H1 (cell line): ENCODE data around the gene ENO3. TPM values are rescaled to one million over a fixed set of nuclear protein-coding genes. Genes with fewer than 3 reads are reported as not detected.
A peak's percentile ranks its signal among the peaks of the same experiment; 100 is the strongest.

ENCODE experiments used
- JUND ChIP-seq: IDR thresholded peaks from 2 replicates; pipeline ENCODE4 v1.6.1; 2011; ENCODE audit warnings: mild to moderate bottlenecking, improper control_type of control experiment, low read length
- POLR2A ChIP-seq, 2 experiments: IDR thresholded peaks; 1 replicate in 1 of 2; 2 replicates in 1 of 2; pipeline ENCODE4 v1.6.1; 2011; ENCODE audit warnings: low read depth in 2 of 2, low read length in 2 of 2, mild to moderate bottlenecking in 2 of 2; ENCODE audit errors: control extremely low read depth in 1 of 2
- polyA plus RNA-seq, 7 experiments: library from polyadenylated mRNA; depleted of rRNA in 3 of 7; stranded (reverse) in 5 of 7; unstranded in 2 of 7; fragments of >200 nt in 5 of 7; fragments of 200-250 nt in 2 of 7; gene quantifications; 1 replicate in 5 of 7; 2 replicates in 1 of 7; 4 replicates in 1 of 7; pipeline versions ENCODE4 v1.2.1 to v1.2.3, GENCODE V29; 2011 to 2013; ENCODE audit warnings: missing spikeins in 2 of 7, mixed read lengths in 2 of 7
- total RNA-seq: library from RNA; stranded (reverse); fragmentation: NEBNext Ultra II Directional; extraction: Animal tissue kit (Norgen Biotek cat#: 25700); gene quantifications from 2 replicates; pipeline ENCODE4 v1.2.1, GENCODE V29; 2021
- TF ChIP-seq, protein P1 (sequence below): fragments of 300-600 bp; sonication (generic); IDR thresholded peaks from 2 replicates; pipeline ENCODE4 v1.7.1; 2012; ENCODE audit warnings: low read length, moderate library complexity, mild to moderate bottlenecking, inconsistent platforms; ENCODE audit not compliant: insufficient replicate concordance

ENO3 gene
- total and polyA plus RNA-seq, 2 of the 8 experiments (the other 6 are each of a cell fraction or from before 2014, with no cell fraction given), result 25.0 to 25.7 TPM

DNA sequence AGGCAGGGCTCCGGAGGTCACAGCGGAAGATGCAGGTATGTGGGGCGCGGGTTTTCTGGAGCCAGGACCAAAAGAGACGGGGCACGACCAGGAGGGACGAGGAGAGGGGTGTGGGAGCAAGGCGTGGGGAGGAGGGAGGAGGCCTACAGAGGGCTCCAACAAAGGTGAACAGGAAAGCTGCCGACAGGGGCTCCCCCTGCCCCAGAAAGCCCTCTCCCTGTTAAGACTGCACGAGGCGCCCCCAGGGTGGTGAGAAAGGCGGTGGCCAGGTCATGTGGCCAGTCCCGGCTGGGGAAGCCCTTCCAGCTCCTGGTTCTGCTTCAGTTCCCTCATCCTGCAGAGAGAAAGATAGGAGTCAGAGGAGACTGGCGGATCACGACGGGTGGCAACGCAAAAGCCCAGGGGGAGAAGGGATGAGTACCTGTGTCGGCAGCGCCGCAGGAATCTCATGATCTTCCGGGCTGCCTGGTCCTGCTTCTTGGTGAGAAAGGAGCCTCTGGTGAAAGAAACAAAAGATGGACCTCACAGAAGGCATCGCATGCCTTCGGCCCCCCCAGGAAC is 17.6 kb downstream of the ENO3 start (continued):
- TF ChIP-seq, protein P1, sequence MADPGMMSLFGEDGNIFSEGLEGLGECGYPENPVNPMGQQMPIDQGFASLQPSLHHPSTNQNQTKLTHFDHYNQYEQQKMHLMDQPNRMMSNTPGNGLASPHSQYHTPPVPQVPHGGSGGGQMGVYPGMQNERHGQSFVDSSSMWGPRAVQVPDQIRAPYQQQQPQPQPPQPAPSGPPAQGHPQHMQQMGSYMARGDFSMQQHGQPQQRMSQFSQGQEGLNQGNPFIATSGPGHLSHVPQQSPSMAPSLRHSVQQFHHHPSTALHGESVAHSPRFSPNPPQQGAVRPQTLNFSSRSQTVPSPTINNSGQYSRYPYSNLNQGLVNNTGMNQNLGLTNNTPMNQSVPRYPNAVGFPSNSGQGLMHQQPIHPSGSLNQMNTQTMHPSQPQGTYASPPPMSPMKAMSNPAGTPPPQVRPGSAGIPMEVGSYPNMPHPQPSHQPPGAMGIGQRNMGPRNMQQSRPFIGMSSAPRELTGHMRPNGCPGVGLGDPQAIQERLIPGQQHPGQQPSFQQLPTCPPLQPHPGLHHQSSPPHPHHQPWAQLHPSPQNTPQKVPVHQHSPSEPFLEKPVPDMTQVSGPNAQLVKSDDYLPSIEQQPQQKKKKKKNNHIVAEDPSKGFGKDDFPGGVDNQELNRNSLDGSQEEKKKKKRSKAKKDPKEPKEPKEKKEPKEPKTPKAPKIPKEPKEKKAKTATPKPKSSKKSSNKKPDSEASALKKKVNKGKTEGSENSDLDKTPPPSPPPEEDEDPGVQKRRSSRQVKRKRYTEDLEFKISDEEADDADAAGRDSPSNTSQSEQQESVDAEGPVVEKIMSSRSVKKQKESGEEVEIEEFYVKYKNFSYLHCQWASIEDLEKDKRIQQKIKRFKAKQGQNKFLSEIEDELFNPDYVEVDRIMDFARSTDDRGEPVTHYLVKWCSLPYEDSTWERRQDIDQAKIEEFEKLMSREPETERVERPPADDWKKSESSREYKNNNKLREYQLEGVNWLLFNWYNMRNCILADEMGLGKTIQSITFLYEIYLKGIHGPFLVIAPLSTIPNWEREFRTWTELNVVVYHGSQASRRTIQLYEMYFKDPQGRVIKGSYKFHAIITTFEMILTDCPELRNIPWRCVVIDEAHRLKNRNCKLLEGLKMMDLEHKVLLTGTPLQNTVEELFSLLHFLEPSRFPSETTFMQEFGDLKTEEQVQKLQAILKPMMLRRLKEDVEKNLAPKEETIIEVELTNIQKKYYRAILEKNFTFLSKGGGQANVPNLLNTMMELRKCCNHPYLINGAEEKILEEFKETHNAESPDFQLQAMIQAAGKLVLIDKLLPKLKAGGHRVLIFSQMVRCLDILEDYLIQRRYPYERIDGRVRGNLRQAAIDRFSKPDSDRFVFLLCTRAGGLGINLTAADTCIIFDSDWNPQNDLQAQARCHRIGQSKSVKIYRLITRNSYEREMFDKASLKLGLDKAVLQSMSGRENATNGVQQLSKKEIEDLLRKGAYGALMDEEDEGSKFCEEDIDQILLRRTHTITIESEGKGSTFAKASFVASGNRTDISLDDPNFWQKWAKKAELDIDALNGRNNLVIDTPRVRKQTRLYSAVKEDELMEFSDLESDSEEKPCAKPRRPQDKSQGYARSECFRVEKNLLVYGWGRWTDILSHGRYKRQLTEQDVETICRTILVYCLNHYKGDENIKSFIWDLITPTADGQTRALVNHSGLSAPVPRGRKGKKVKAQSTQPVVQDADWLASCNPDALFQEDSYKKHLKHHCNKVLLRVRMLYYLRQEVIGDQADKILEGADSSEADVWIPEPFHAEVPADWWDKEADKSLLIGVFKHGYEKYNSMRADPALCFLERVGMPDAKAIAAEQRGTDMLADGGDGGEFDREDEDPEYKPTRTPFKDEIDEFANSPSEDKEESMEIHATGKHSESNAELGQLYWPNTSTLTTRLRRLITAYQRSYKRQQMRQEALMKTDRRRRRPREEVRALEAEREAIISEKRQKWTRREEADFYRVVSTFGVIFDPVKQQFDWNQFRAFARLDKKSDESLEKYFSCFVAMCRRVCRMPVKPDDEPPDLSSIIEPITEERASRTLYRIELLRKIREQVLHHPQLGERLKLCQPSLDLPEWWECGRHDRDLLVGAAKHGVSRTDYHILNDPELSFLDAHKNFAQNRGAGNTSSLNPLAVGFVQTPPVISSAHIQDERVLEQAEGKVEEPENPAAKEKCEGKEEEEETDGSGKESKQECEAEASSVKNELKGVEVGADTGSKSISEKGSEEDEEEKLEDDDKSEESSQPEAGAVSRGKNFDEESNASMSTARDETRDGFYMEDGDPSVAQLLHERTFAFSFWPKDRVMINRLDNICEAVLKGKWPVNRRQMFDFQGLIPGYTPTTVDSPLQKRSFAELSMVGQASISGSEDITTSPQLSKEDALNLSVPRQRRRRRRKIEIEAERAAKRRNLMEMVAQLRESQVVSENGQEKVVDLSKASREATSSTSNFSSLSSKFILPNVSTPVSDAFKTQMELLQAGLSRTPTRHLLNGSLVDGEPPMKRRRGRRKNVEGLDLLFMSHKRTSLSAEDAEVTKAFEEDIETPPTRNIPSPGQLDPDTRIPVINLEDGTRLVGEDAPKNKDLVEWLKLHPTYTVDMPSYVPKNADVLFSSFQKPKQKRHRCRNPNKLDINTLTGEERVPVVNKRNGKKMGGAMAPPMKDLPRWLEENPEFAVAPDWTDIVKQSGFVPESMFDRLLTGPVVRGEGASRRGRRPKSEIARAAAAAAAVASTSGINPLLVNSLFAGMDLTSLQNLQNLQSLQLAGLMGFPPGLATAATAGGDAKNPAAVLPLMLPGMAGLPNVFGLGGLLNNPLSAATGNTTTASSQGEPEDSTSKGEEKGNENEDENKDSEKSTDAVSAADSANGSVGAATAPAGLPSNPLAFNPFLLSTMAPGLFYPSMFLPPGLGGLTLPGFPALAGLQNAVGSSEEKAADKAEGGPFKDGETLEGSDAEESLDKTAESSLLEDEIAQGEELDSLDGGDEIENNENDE, result no peak
- peak; percentile 28 to 39; a peak in 2 of 3 replicates for TF ChIP-seq POLR2A (IDR thresholded peaks at IDR 0.05; ENCODE audit: control extremely low read depth in 1 of 2, low read depth in 2 of 2, low read length in 2 of 2)
- no peak for TF ChIP-seq JUND
